ENCODE data around the gene IGSF9B. TPM values are rescaled to one million over a fixed set of nuclear protein-coding genes. Genes with fewer than 3 reads are reported as not detected.

IGSF9B gene
- total and polyA plus RNA-seq, 2 donors from 2014 or later, result 0.86 to 10.4 TPM

DNA sequence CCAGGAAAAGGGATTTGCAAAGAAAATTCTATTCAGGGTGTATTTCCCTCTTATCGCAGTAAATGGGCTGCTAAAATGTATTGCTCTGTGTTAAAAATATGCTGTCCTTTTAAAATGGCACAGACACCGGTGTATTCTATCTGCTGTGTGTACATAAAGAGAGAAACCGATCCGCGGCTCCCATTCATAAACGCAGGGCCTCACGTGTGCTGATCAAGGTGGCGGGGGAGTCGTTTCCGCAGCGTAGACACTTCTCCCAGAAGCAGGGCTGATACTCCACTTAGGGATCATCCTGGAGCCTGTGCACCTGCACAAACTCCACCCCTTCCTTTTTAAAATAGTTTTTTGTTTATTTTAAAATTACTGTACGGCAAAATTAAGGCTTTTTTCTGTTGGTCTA, 26.1 kb upstream of the IGSF9B start:
- no peak for FAIRE-seq

DNA sequence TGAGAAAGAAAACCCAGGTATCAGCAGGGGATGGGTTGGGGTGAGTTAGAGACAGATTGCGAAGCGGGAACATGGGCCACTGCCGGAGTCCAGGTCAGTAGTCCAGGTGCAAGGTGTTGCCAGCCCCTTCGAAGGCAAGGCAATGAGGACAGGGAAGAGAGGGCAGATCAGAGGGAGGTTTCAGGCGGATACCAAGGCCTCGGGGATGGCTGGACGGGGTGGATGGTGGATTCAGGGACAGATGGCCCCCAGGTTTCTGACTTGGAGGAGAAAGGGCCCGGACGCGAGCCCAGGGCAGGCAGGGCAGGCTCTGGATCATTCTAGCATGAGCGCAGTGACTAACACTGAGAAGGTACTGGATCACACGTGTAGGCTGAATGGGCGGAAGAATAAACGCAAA, 25.4 kb upstream of the IGSF9B start:
- Histone ChIP-seq H3K4me3 (ENCODE audit: low read length in 3 of 3) (no peak overlapping the region), H3K27ac (ENCODE audit: low read depth in 2 of 2, low read length in 2 of 2) (no peak overlapping the region), H3K4me1 (ENCODE audit: control insufficient read depth in 2 of 3, insufficient read depth in 2 of 3, low read depth in 1 of 3, low read length in 3 of 3) (no peaks in the 10 kb centered on the region), H3K9me3 (ENCODE audit: control insufficient read depth in 2 of 3, insufficient read depth in 1 of 3, low read length in 3 of 3) (no peaks in the 10 kb centered on the region), H3K27me3 (ENCODE audit: control insufficient read depth, insufficient read depth, low read length) (no peaks in the 10 kb centered on the region), H3K36me3 (ENCODE audit: control insufficient read depth in 2 of 3, insufficient read depth in 3 of 3, low read length in 3 of 3) (no peaks in the 10 kb centered on the region), H3K9ac (ENCODE audit: low read length in 3 of 3) (no peak overlapping the region)
- FAIRE-seq (no peak), DNase-seq (no peak)
- TF ChIP-seq, protein P1, sequence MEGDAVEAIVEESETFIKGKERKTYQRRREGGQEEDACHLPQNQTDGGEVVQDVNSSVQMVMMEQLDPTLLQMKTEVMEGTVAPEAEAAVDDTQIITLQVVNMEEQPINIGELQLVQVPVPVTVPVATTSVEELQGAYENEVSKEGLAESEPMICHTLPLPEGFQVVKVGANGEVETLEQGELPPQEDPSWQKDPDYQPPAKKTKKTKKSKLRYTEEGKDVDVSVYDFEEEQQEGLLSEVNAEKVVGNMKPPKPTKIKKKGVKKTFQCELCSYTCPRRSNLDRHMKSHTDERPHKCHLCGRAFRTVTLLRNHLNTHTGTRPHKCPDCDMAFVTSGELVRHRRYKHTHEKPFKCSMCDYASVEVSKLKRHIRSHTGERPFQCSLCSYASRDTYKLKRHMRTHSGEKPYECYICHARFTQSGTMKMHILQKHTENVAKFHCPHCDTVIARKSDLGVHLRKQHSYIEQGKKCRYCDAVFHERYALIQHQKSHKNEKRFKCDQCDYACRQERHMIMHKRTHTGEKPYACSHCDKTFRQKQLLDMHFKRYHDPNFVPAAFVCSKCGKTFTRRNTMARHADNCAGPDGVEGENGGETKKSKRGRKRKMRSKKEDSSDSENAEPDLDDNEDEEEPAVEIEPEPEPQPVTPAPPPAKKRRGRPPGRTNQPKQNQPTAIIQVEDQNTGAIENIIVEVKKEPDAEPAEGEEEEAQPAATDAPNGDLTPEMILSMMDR (IDR thresholded peaks at IDR 0.05; ENCODE audit: borderline replicate concordance, extremely low read depth, insufficient read depth), result no peak
- intact Hi-C loops (cut with DNase I), result no loop called here

More for the DNA sequence above, 26.1 kb upstream of the IGSF9B start:
- no peaks in the 10 kb centered on the region for H3K4me1 ChIP-seq (ENCODE audit: control insufficient read depth in 2 of 3, insufficient read depth in 2 of 3, low read depth in 1 of 3, low read length in 3 of 3)
- H3K9ac ChIP-seq (ENCODE audit: low read length in 3 of 3), result no peak overlapping the region
- TF ChIP-seq, protein P1 (IDR thresholded peaks at IDR 0.05; ENCODE audit: borderline replicate concordance, extremely low read depth, insufficient read depth), result no peak
- no peak for DNase-seq
- no peaks in the 10 kb centered on the region for H3K9me3 ChIP-seq (ENCODE audit: control insufficient read depth in 2 of 3, insufficient read depth in 1 of 3, low read length in 3 of 3)
- H3K27ac ChIP-seq (ENCODE audit: low read depth in 2 of 2, low read length in 2 of 2), result no peak overlapping the region
- intact Hi-C loops (cut with DNase I), result no loop called here
- no peaks in the 10 kb centered on the region for H3K27me3 ChIP-seq (ENCODE audit: control insufficient read depth, insufficient read depth, low read length)
- no peak overlapping the region for H3K4me3 ChIP-seq (ENCODE audit: low read length in 3 of 3)
- H3K36me3 ChIP-seq (ENCODE audit: control insufficient read depth in 2 of 3, insufficient read depth in 3 of 3, low read length in 3 of 3), result no peaks in the 10 kb centered on the region

DNA sequence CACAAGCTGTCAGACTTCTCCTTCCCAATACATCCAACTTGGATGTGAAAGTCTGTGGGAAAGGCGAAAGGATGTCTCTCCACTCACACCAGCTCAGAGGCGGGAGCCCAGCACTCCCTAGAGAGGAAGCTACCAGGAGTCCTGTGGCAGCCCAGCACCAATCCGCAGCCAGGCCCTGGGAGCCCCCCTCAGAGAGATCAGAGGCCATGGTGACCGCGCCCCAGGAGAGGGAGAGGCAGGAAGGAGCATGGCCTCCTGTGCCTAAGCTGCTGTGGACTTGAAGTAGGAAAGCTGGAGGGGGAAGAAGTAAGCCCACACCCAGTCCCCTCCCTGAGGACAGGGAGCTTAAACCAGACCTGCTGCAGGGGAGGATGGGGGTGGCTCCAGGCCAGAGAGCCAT, 24.4 kb upstream of the IGSF9B start:
- TF ChIP-seq, protein P1 (IDR thresholded peaks at IDR 0.05; ENCODE audit: borderline replicate concordance, extremely low read depth, insufficient read depth), result no peak
- Histone ChIP-seq H3K4me3 (ENCODE audit: low read length in 3 of 3) (no peak overlapping the region), H3K27ac (ENCODE audit: low read depth in 2 of 2, low read length in 2 of 2) (peak overlapping the region in 1 of 2 donors; percentile 37), H3K27me3 (ENCODE audit: control insufficient read depth, insufficient read depth, low read length) (no peaks in the 10 kb centered on the region), H3K9me3 (ENCODE audit: control insufficient read depth in 2 of 3, insufficient read depth in 1 of 3, low read length in 3 of 3) (no peaks in the 10 kb centered on the region), H3K9ac (ENCODE audit: low read length in 3 of 3) (no peak overlapping the region), H3K4me1 (ENCODE audit: control insufficient read depth in 2 of 3, insufficient read depth in 2 of 3, low read depth in 1 of 3, low read length in 3 of 3) (no peaks in the 10 kb centered on the region), H3K36me3 (ENCODE audit: control insufficient read depth in 2 of 3, insufficient read depth in 3 of 3, low read length in 3 of 3) (no peaks in the 10 kb centered on the region)
- DNase-seq (peak in 2 of 5 donors; percentile 39 to 81), FAIRE-seq (no peak)
- intact Hi-C loops (cut with DNase I), result no loop called here

DNA sequence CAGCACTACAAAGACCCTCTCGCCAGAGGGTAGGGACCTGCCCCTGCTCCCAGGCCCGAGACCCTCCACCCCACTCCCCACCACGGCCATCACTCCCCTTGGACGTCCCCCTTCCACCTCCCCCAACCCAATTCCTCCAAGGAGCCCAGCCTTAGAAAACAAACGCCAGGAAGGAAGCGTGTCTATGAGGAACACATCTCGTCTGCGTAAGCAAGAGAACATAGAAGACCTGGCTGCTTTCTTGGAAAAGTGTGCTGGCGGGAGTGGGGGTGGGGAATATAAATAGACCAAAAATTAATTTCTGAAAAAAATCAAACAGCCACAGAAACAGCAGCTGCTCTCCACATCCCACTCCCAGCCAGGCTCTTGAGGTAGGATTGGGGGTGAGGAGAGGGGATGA, 23.9 kb upstream of the IGSF9B start:
- TF ChIP-seq, protein P1 (IDR thresholded peaks at IDR 0.05; ENCODE audit: borderline replicate concordance, extremely low read depth, insufficient read depth), result no peak
- no peaks in the 10 kb centered on the region for H3K9me3 ChIP-seq (ENCODE audit: control insufficient read depth in 2 of 3, insufficient read depth in 1 of 3, low read length in 3 of 3)
- no peaks in the 10 kb centered on the region for H3K36me3 ChIP-seq (ENCODE audit: control insufficient read depth in 2 of 3, insufficient read depth in 3 of 3, low read length in 3 of 3)
- H3K9ac ChIP-seq (ENCODE audit: low read length in 3 of 3), result no peak overlapping the region
- FAIRE-seq, result no peak
- intact Hi-C loops (cut with DNase I), result no loop called here
- no peak overlapping the region for H3K4me3 ChIP-seq (ENCODE audit: low read length in 3 of 3)
- no peaks in the 10 kb centered on the region for H3K27me3 ChIP-seq (ENCODE audit: control insufficient read depth, insufficient read depth, low read length)
- H3K4me1 ChIP-seq (ENCODE audit: control insufficient read depth in 2 of 3, insufficient read depth in 2 of 3, low read depth in 1 of 3, low read length in 3 of 3), result no peaks in the 10 kb centered on the region
- H3K27ac ChIP-seq (ENCODE audit: low read depth in 2 of 2, low read length in 2 of 2), result no peak overlapping the region
- DNase-seq, result no peak

Data from kidney (tissue), 14 donors.